ENCODE results near the gene DTYMK.

GRCh38 chr2:241672243-241673188 is 14.1 kb downstream of the DTYMK start:
- TF ChIP-seq POLR2A (IDR thresholded peaks at IDR 0.05) (no peak), CTCF (IDR thresholded peaks at IDR 0.05) (no peak)
